K562 (cell line): ENCODE measurements around the gene NAPEPLD. TPM values are rescaled to one million over a fixed set of nuclear protein-coding genes. Genes with fewer than 3 reads are reported as not detected.
A peak's percentile ranks its signal among the peaks of the same experiment; 100 is the strongest.

Experiments used
- CCAR2 ChIP-seq: fragments of 200-400 bp; formaldehyde crosslinking; IDR thresholded peaks from 2 replicates; pipeline ENCODE4 v1.6.1; 2017; ENCODE audit warnings: mild to moderate bottlenecking, low read depth, low read length
- CHD1 ChIP-seq: fragments of 200-600 bp; sonication (generic); IDR thresholded peaks from one replicate; pipeline ENCODE4 v1.6.1; 2012; ENCODE audit warnings: mild to moderate bottlenecking, moderate library complexity, low read length, inconsistent platforms
- EP300 ChIP-seq: IDR thresholded peaks from 2 replicates; pipeline ENCODE4 v1.6.1; 2012; ENCODE audit warnings: low read length, improper control_type of control experiment
- FOXJ2 ChIP-seq: fragments of 200-800 bp; sonication (Bioruptor generic); IDR thresholded peaks from 2 replicates; pipeline ENCODE4 v1.6.1; 2016; ENCODE audit warnings: missing genetic modification characterization, missing compliant biosample characterization
- HSF4 ChIP-seq: fragments of 250-450 bp; sonication (Bioruptor Pico); IDR thresholded peaks from 2 replicates; pipeline ENCODE4 v2.1.2; 2022; ENCODE audit warnings: mild to moderate bottlenecking, moderate library complexity, borderline replicate concordance
- KLF16 ChIP-seq: IDR thresholded peaks from 2 replicates; pipeline ENCODE4 v1.6.1; 2016; ENCODE audit warnings: antibody characterized with exemption
- POLR2AphosphoS5 ChIP-seq: IDR thresholded peaks from 2 replicates; pipeline ENCODE4 v1.6.1; 2011; ENCODE audit warnings: mild to moderate bottlenecking, low read depth, low read length, moderate library complexity; ENCODE audit not compliant: control insufficient read depth, insufficient read depth
- RAD21 ChIP-seq, 2 experiments: fragments of 250-450 bp in 1 of 2; fragments of 450-650 bp in 1 of 2; sonication (Bioruptor Pico) in 1 of 2; formaldehyde crosslinking in 1 of 2; IDR thresholded peaks in 1 of 2; conservative IDR thresholded peaks in 1 of 2; 2 replicates each; pipeline versions ENCODE4 v1.4.0 to v1.8.0; 2020 to 2022; ENCODE audit warnings: mild to moderate bottlenecking in 2 of 2, moderate library complexity in 1 of 2
- RAD51 ChIP-seq: fragments of 450-650 bp; IDR thresholded peaks from 2 replicates; pipeline ENCODE4 v1.7.1; 2016; ENCODE audit warnings: low read depth, mild to moderate bottlenecking, borderline replicate concordance
- SIX5 ChIP-seq, 2 experiments: IDR thresholded peaks; 2 replicates each; pipeline ENCODE4 v1.6.1; 2011; ENCODE audit warnings: low read length in 2 of 2, borderline replicate concordance in 1 of 2, low read depth in 1 of 2, mild to moderate bottlenecking in 1 of 2, moderate library complexity in 1 of 2; ENCODE audit not compliant: insufficient read depth in 1 of 2
- SMARCA5 ChIP-seq: fragments of 450-650 bp; IDR thresholded peaks from 2 replicates; pipeline ENCODE4 v1.6.1; 2016
- ZNF347 ChIP-seq: fragments of 450-650 bp; formaldehyde crosslinking; IDR thresholded peaks from 2 replicates; pipeline ENCODE4 v1.4.0; 2020; ENCODE audit warnings: low read depth, mild to moderate bottlenecking, moderate library complexity
- polyA plus RNA-seq, 8 experiments: library from polyadenylated mRNA; depleted of rRNA in 4 of 8; stranded (reverse) in 5 of 8; unstranded in 3 of 8; fragments of >200 nt; fragmentation: Nextera tagmentation in 2 of 8; fragmentation: Illumina TruSeq in 1 of 8; extraction: Ambion mirVana in 2 of 8; extraction: Trizol in 1 of 8; gene quantifications; 2 replicates each; pipeline versions ENCODE4 v1.2.1 to v1.2.3, GENCODE V29; 2011 to 2014; ENCODE audit warnings: inconsistent platforms in 1 of 8, missing spikeins in 1 of 8
- total RNA-seq, 7 experiments: library from RNA; depleted of rRNA in 6 of 7; stranded (reverse); fragments of >200 nt in 6 of 7; fragmentation: Illumina TruSeq in 2 of 7; extraction: Trizol in 2 of 7; gene quantifications; 2 replicates each; pipeline versions ENCODE4 v1.2.1 to v1.2.3, GENCODE V29; 2011 to 2021; ENCODE audit warnings: low replicate concordance in 1 of 7
- TF ChIP-seq, protein P1 (sequence below): sonication (generic); formaldehyde crosslinking; IDR thresholded peaks from 2 replicates; pipeline ENCODE4 v1.8.0; 2022; ENCODE audit warnings: mild to moderate bottlenecking, low read depth, missing genetic modification reagents
- TF ChIP-seq, protein P2 (sequence below): fragments of 250-450 bp; sonication (Bioruptor Pico); IDR thresholded peaks from 2 replicates; pipeline ENCODE4 v1.5.0; 2020; ENCODE audit warnings: mild to moderate bottlenecking, borderline replicate concordance
- TF ChIP-seq, protein P3 (sequence below), 2 experiments: fragments of 450-650 bp; formaldehyde crosslinking in 1 of 2; IDR thresholded peaks; 2 replicates each; pipeline versions ENCODE4 v1.4.0 to v1.6.1; 2014 to 2020; ENCODE audit warnings: mild to moderate bottlenecking in 2 of 2, borderline replicate concordance in 1 of 2, low read depth in 1 of 2
- TF ChIP-seq, protein P4 (sequence below): fragments of 250-450 bp; sonication (Bioruptor Pico); IDR thresholded peaks from 2 replicates; pipeline ENCODE4 v1.4.0; 2020

The NAPEPLD gene
- total and polyA plus RNA-seq, 9 of the 15 experiments (the other 6 are each of a cell fraction or from before 2014, with no cell fraction given): 3.2 to 11.0 (median 7.5) TPM

DNA sequence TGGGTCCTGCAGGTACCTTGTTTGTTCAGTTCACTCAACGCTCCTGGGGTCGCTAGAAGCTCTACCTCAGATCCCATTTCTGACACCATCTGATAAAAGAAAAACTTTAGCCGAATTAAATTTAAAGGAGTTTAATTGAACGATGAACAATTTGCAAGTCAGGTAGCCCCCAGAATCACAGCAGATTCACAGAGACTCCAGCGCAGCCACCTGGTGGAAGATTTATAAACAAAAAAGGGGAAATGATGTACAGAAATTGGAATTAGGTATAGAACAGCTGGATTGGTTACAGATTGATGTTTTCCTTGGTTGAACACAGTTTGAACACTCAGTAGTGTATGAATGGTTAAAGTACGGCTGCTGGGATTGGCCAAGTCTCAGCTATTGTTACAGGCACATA, 97.4 kb downstream of the NAPEPLD start (continued):
- TF ChIP-seq CHD1: no peak
- no peak for TF ChIP-seq SIX5 (IDR thresholded peaks at IDR 0.05; ENCODE audit: borderline replicate concordance in 1 of 2, insufficient read depth in 1 of 2, low read depth in 1 of 2, low read length in 2 of 2)
- TF ChIP-seq, protein P1, sequence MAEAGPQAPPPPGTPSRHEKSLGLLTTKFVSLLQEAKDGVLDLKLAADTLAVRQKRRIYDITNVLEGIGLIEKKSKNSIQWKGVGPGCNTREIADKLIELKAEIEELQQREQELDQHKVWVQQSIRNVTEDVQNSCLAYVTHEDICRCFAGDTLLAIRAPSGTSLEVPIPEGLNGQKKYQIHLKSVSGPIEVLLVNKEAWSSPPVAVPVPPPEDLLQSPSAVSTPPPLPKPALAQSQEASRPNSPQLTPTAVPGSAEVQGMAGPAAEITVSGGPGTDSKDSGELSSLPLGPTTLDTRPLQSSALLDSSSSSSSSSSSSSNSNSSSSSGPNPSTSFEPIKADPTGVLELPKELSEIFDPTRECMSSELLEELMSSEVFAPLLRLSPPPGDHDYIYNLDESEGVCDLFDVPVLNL: no peak
- TF ChIP-seq KLF16: no peak
- no peak for TF ChIP-seq EP300
- TF ChIP-seq RAD51: no peak
- TF ChIP-seq, protein P2, sequence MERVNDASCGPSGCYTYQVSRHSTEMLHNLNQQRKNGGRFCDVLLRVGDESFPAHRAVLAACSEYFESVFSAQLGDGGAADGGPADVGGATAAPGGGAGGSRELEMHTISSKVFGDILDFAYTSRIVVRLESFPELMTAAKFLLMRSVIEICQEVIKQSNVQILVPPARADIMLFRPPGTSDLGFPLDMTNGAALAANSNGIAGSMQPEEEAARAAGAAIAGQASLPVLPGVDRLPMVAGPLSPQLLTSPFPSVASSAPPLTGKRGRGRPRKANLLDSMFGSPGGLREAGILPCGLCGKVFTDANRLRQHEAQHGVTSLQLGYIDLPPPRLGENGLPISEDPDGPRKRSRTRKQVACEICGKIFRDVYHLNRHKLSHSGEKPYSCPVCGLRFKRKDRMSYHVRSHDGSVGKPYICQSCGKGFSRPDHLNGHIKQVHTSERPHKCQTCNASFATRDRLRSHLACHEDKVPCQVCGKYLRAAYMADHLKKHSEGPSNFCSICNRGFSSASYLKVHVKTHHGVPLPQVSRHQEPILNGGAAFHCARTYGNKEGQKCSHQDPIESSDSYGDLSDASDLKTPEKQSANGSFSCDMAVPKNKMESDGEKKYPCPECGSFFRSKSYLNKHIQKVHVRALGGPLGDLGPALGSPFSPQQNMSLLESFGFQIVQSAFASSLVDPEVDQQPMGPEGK (CRISPR knock-in tag): no peak
- TF ChIP-seq RAD21 (CRISPR knock-in tag; conservative IDR thresholded peaks at IDR 0.05 in 1 of 2, IDR thresholded peaks at IDR 0.05 in 1 of 2): peak; percentile 38 to 71
- TF ChIP-seq, protein P3, sequence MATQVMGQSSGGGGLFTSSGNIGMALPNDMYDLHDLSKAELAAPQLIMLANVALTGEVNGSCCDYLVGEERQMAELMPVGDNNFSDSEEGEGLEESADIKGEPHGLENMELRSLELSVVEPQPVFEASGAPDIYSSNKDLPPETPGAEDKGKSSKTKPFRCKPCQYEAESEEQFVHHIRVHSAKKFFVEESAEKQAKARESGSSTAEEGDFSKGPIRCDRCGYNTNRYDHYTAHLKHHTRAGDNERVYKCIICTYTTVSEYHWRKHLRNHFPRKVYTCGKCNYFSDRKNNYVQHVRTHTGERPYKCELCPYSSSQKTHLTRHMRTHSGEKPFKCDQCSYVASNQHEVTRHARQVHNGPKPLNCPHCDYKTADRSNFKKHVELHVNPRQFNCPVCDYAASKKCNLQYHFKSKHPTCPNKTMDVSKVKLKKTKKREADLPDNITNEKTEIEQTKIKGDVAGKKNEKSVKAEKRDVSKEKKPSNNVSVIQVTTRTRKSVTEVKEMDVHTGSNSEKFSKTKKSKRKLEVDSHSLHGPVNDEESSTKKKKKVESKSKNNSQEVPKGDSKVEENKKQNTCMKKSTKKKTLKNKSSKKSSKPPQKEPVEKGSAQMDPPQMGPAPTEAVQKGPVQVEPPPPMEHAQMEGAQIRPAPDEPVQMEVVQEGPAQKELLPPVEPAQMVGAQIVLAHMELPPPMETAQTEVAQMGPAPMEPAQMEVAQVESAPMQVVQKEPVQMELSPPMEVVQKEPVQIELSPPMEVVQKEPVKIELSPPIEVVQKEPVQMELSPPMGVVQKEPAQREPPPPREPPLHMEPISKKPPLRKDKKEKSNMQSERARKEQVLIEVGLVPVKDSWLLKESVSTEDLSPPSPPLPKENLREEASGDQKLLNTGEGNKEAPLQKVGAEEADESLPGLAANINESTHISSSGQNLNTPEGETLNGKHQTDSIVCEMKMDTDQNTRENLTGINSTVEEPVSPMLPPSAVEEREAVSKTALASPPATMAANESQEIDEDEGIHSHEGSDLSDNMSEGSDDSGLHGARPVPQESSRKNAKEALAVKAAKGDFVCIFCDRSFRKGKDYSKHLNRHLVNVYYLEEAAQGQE (IDR thresholded peaks at IDR 0.05; ENCODE audit: borderline replicate concordance): peak; percentile 72; the same call in 1 of the 2 replicates
- TF ChIP-seq, protein P3 (CRISPR knock-in tag; IDR thresholded peaks at IDR 0.05; ENCODE audit: low read depth): no peak
- no peak for TF ChIP-seq ZNF347 (CRISPR knock-in tag)
- TF ChIP-seq SMARCA5: no peak
- no peak for TF ChIP-seq FOXJ2 (tag)
- no peak for TF ChIP-seq HSF4 (CRISPR knock-in tag)
- TF ChIP-seq, protein P4, sequence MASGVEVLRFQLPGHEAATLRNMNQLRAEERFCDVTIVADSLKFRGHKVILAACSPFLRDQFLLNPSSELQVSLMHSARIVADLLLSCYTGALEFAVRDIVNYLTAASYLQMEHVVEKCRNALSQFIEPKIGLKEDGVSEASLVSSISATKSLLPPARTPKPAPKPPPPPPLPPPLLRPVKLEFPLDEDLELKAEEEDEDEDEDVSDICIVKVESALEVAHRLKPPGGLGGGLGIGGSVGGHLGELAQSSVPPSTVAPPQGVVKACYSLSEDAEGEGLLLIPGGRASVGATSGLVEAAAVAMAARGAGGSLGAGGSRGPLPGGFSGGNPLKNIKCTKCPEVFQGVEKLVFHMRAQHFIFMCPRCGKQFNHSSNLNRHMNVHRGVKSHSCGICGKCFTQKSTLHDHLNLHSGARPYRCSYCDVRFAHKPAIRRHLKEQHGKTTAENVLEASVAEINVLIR (CRISPR knock-in tag): no peak
- TF ChIP-seq POLR2AphosphoS5: no peak
- TF ChIP-seq CCAR2: no peak
